ENCODE data around the gene PPIG.
A peak's percentile ranks its signal among the peaks of the same experiment; 100 is the strongest.
"Not testable (repeated sequence)": the region's sequence is repeated elsewhere in the genome, so short reads cannot be mapped to it uniquely, and the experiment has no call there.

Gene PPIG

GRCh38 chr2:169676357-169676756, 92.2 kb downstream of the PPIG start:
- TF ChIP-seq, protein P1, sequence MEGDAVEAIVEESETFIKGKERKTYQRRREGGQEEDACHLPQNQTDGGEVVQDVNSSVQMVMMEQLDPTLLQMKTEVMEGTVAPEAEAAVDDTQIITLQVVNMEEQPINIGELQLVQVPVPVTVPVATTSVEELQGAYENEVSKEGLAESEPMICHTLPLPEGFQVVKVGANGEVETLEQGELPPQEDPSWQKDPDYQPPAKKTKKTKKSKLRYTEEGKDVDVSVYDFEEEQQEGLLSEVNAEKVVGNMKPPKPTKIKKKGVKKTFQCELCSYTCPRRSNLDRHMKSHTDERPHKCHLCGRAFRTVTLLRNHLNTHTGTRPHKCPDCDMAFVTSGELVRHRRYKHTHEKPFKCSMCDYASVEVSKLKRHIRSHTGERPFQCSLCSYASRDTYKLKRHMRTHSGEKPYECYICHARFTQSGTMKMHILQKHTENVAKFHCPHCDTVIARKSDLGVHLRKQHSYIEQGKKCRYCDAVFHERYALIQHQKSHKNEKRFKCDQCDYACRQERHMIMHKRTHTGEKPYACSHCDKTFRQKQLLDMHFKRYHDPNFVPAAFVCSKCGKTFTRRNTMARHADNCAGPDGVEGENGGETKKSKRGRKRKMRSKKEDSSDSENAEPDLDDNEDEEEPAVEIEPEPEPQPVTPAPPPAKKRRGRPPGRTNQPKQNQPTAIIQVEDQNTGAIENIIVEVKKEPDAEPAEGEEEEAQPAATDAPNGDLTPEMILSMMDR (IDR thresholded peaks at IDR 0.05; ENCODE audit: low read depth, low read length, missing control alignments), result peak; percentile 43
- in situ Hi-C loops (cut with HindIII; ENCODE audit: low pct_ligation_motif_present, low sequenced_read_pairs), result no loop called here
- H3K4me3 ChIP-seq (ENCODE audit: low read depth, low read length), result no peak overlapping the region
- no peaks in the 10 kb centered on the region for H3K36me3 ChIP-seq (replicated peaks)
- H3K27ac ChIP-seq, result no peak overlapping the region
- DNase-seq, result no peak
- H3K27me3 ChIP-seq (replicated peaks), result no peaks in the 10 kb centered on the region

GRCh38 chr2:169676850-169677249, 92.7 kb downstream of the PPIG start:
- Histone ChIP-seq H3K27me3 (replicated peaks) (no peaks in the 10 kb centered on the region), H3K27ac (no peak overlapping the region), H3K36me3 (replicated peaks) (no peaks in the 10 kb centered on the region), H3K4me3 (ENCODE audit: low read depth, low read length) (no peak overlapping the region)
- no peak for DNase-seq
- TF ChIP-seq, protein P1 (IDR thresholded peaks at IDR 0.05; ENCODE audit: low read depth, low read length, missing control alignments), result no peak
- in situ Hi-C loops (cut with HindIII; ENCODE audit: low pct_ligation_motif_present, low sequenced_read_pairs), result no loop called here

- Histone ChIP-seq H3K27me3 (replicated peaks) (no peaks in the 10 kb centered on the region), H3K4me3 (ENCODE audit: low read depth, low read length) (no peak overlapping the region), H3K36me3 (replicated peaks) (no peaks in the 10 kb centered on the region), H3K27ac (no peak overlapping the region)
- DNase-seq, result no peak
- in situ Hi-C loops (cut with HindIII; ENCODE audit: low pct_ligation_motif_present, low sequenced_read_pairs), result no loop called here
- TF ChIP-seq, protein P1 (IDR thresholded peaks at IDR 0.05; ENCODE audit: low read depth, low read length, missing control alignments), result no peak
These were observed 98.9 kb downstream of the PPIG start for GRCh38 chr2:169683054-169683424.

DNA sequence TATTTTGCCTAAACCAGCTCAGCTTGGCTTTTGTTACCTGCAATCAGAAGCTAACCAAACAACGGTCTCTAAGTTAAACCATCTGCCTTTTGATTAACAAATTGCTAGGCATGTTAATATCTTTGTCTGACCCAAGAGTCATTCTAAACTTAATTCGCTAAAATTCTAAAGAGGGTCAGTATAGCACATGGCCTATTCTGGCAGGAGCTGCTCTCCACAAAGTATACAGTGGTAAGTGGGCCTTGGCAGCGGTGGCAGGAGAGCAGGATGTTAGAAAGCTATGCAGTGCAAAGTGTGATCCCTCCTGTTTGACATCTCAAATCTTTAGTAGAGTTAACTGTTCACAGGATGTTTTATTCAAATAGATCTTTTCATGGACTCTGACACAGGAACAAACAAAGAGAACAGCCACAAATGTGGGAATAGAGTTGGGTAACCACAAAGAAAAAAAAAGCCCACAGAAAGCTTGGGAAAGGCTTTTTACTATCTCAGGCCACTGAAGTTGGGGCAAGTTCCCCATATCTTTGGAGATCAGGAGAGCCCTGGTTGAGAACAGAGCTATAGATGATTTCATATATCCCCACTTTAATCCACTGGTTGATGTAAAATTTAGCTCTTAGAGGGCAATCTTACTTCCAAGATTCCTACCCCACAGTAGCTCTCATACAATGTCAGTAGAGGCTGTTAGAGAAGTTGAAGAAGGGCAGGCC, 99.4 kb downstream of the PPIG start:
- Histone ChIP-seq H3K27me3 (replicated peaks) (no peaks in the 10 kb centered on the region), H3K27ac (no peak overlapping the region), H3K4me3 (ENCODE audit: low read depth, low read length) (no peak overlapping the region), H3K36me3 (replicated peaks) (no peaks in the 10 kb centered on the region)
- in situ Hi-C loops (cut with HindIII; ENCODE audit: low pct_ligation_motif_present, low sequenced_read_pairs), result no loop called here
- TF ChIP-seq, protein P1 (IDR thresholded peaks at IDR 0.05; ENCODE audit: low read depth, low read length, missing control alignments), result no peak
- DNase-seq, result no peak

GRCh38 chr2:169684135-169684565, 100.0 kb downstream of the PPIG start:
- TF ChIP-seq, protein P1 (IDR thresholded peaks at IDR 0.05; ENCODE audit: low read depth, low read length, missing control alignments), result no peak
- no peak for DNase-seq
- Histone ChIP-seq H3K27me3 (replicated peaks) (no peaks in the 10 kb centered on the region), H3K27ac (no peak overlapping the region), H3K36me3 (replicated peaks) (no peaks in the 10 kb centered on the region), H3K4me3 (ENCODE audit: low read depth, low read length) (no peak overlapping the region)
- in situ Hi-C loops (cut with HindIII; ENCODE audit: low pct_ligation_motif_present, low sequenced_read_pairs), result no loop called here

DNA sequence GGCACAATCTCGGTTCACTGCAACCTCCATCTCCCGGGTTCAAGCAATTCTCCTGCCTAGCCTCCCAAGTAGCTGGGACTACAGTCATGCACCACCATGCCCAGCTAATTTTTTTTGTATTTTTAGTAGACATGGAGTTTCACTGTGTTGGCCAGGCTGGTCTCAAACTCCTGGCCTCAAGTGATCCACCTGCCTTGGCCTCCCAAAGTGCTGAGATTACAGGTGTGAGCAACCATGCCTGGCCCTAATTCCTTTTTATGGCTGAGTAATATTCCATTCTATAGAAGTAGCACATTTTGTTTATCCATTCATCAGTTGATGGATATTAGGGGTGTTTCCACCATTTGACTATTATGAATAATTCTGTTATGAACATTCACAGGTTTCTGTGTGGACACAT, 100.6 kb downstream of the PPIG start:
- DNase-seq; H3K27me3 ChIP-seq (replicated peaks); H3K36me3 ChIP-seq (replicated peaks); H3K4me3 ChIP-seq (ENCODE audit: low read depth, low read length); in situ Hi-C loops (cut with HindIII; ENCODE audit: low pct_ligation_motif_present, low sequenced_read_pairs); H3K27ac ChIP-seq: not testable (repeated sequence)

GRCh38 chr2:169686825-169687224, 102.7 kb downstream of the PPIG start:
- H3K36me3 ChIP-seq (replicated peaks); H3K27ac ChIP-seq; DNase-seq; in situ Hi-C loops (cut with HindIII; ENCODE audit: low pct_ligation_motif_present, low sequenced_read_pairs); H3K27me3 ChIP-seq (replicated peaks); H3K4me3 ChIP-seq (ENCODE audit: low read depth, low read length): not testable (repeated sequence)

- H3K27ac ChIP-seq; DNase-seq; H3K36me3 ChIP-seq (replicated peaks); H3K4me3 ChIP-seq (ENCODE audit: low read depth, low read length); H3K27me3 ChIP-seq (replicated peaks); in situ Hi-C loops (cut with HindIII; ENCODE audit: low pct_ligation_motif_present, low sequenced_read_pairs): not testable (repeated sequence)
These were observed 103.8 kb downstream of the PPIG start for GRCh38 chr2:169687943-169688342.
